Natural killer cell (primary cell): ENCODE results near the gene GDF11. TPM values are rescaled to one million over a fixed set of nuclear protein-coding genes. Genes with fewer than 3 reads are reported as not detected.

Experiments
- ATAC-seq, 3 donors: fragments of 150-1000 bp in 2 of 3; fragments of 200-7000 bp in 1 of 3; cut with Tn5 transposase; 1 replicate in 1 of 3; 2 replicates in 2 of 3; pipeline ENCODE4 v1.10.0; 2021; ENCODE audit warnings: mild to moderate bottlenecking in 2 of 3, moderate library complexity in 2 of 3
- DNase-seq, 2 donors: peaks; one replicate each; pipeline versions ENCODE4 v3.0.0 to v3.0.0-alpha.2; 2013 to 2021; ENCODE audit warnings: mixed read lengths in 1 of 2
- H3K27ac ChIP-seq: one replicate; pipeline ENCODE4 v1.5.1; 2013; ENCODE audit warnings: mild to moderate bottlenecking, low read length
- H3K27me3 ChIP-seq: one replicate; pipeline ENCODE4 v1.6.1; 2013; ENCODE audit warnings: low read length; ENCODE audit not compliant: control insufficient read depth, insufficient read depth
- H3K36me3 ChIP-seq: one replicate; pipeline ENCODE4 v1.6.1; 2013; ENCODE audit warnings: low read length; ENCODE audit not compliant: control insufficient read depth, insufficient read depth
- H3K4me1 ChIP-seq: one replicate; pipeline ENCODE4 v1.6.1; 2013; ENCODE audit warnings: low read length; ENCODE audit not compliant: control insufficient read depth, insufficient read depth
- H3K4me3 ChIP-seq: one replicate; pipeline ENCODE4 v1.5.1; 2013; ENCODE audit warnings: low read length
- H3K9me3 ChIP-seq: one replicate; pipeline ENCODE4 v1.6.1; 2013; ENCODE audit warnings: low read length; ENCODE audit not compliant: control insufficient read depth, insufficient read depth
- H3K27ac Mint-ChIP-seq, 2 donors: one replicate each; pipeline ENCODE4 v1.8.0; 2022; ENCODE audit warnings: mild to moderate bottlenecking in 2 of 2, mixed read lengths in 2 of 2, moderate library complexity in 1 of 2
- H3K27me3 Mint-ChIP-seq, 2 donors: one replicate each; pipeline ENCODE4 v1.8.0; 2022; ENCODE audit warnings: low read depth in 2 of 2, mixed read lengths in 2 of 2
- H3K36me3 Mint-ChIP-seq: one replicate; pipeline ENCODE4 v1.8.0; 2022; ENCODE audit warnings: mixed read lengths
- H3K4me1 Mint-ChIP-seq, 2 donors: one replicate each; pipeline ENCODE4 v1.8.0; 2022; ENCODE audit warnings: mixed read lengths in 2 of 2
- H3K4me3 Mint-ChIP-seq: one replicate; pipeline ENCODE4 v1.8.0; 2022; ENCODE audit warnings: mild to moderate bottlenecking, moderate library complexity, mixed read lengths
- H3K9me3 Mint-ChIP-seq, 2 donors: one replicate each; pipeline ENCODE4 v1.8.0; 2022; ENCODE audit warnings: mixed read lengths in 2 of 2
- CTCF ChIP-seq: fragments of 200-600 bp; IDR thresholded peaks from one replicate; pipeline ENCODE4 v1.8.0; 2022; ENCODE audit warnings: antibody characterized with exemption
- WGBS: methylation state at CpG from one replicate; pipeline ENCODE4 v1.1.7; 2013; ENCODE audit warnings: missing lambda C conversion rate; ENCODE audit not compliant: insufficient coverage; 5-methylcytosine and 5-hydroxymethylcytosine counted together
- intact Hi-C: fragments of 100-400 bp; cut with micrococcal nuclease; formaldehyde crosslinking; loops from one replicate; pipeline ENCODE4 v1.14.2; 2022
- total RNA-seq, 4 donors: library from RNA; stranded (reverse); fragments of 120-200 nt in 1 of 4; gene quantifications; one replicate each; pipeline versions ENCODE4 v1.2.3 to v1.2.4, GENCODE V29; 2013 to 2022

GDF11 gene
- total RNA-seq, 3 donors from 2014 or later (not counting 1 experiment from before 2014, with no cell fraction given): 9.2 to 12.1 (median 10.2) TPM

GRCh38 chr12:55762646-55763045, 19.7 kb downstream of the GDF11 start:
- no peak overlapping the region for H3K4me3 ChIP-seq
- DNase-seq (no peak), ATAC-seq (no peak)
- no peak for TF ChIP-seq CTCF
- H3K36me3 ChIP-seq: peaks cover 36% of the 10 kb centered on the region
- Mint-ChIP-seq H3K9me3 (no peaks in the 10 kb centered on the region), H3K4me3 (no peak overlapping the region), H3K27me3 (no peaks in the 10 kb centered on the region), H3K36me3 (peaks cover 4% of the 10 kb centered on the region), H3K27ac (no peak overlapping the region), H3K4me1 (peaks cover 5 to 12% of the 10 kb centered on the region in 2 donors)
- H3K27ac ChIP-seq: no peak overlapping the region
- intact Hi-C loops: no loop called here
- H3K27me3 ChIP-seq: no peaks in the 10 kb centered on the region
- H3K9me3 ChIP-seq: no peaks in the 10 kb centered on the region
- no peaks in the 10 kb centered on the region for H3K4me1 ChIP-seq

GRCh38 chr12:55765736-55766290, 22.9 kb downstream of the GDF11 start:
- intact Hi-C loops: no loop called here
- no peak for ATAC-seq
- Mint-ChIP-seq H3K36me3 (no peaks in the 10 kb centered on the region), H3K27ac (no peak overlapping the region), H3K27me3 (no peaks in the 10 kb centered on the region), H3K4me3 (no peak overlapping the region), H3K4me1 (peaks cover 5 to 17% of the 10 kb centered on the region in 2 donors), H3K9me3 (no peaks in the 10 kb centered on the region)
- H3K9me3 ChIP-seq: no peaks in the 10 kb centered on the region
- H3K27me3 ChIP-seq: no peaks in the 10 kb centered on the region
- no peak for DNase-seq
- 97% methylated on average over 5 of the region's 5 CpGs for WGBS
- H3K4me3 ChIP-seq: no peak overlapping the region
- no peaks in the 10 kb centered on the region for H3K4me1 ChIP-seq
- peaks cover 21% of the 10 kb centered on the region for H3K36me3 ChIP-seq
- no peak for TF ChIP-seq CTCF
- no peak overlapping the region for H3K27ac ChIP-seq

GRCh38 chr12:55767156-55767555, 24.2 kb downstream of the GDF11 start:
- H3K27ac Mint-ChIP-seq: no peak overlapping the region
- no peak overlapping the region for H3K4me3 ChIP-seq
- intact Hi-C loops: no loop called here

More at GRCh38 chr12:55767156-55767555, 24.2 kb downstream of the GDF11 start:
- ATAC-seq (no peak), DNase-seq (no peak)
- Mint-ChIP-seq H3K36me3 (no peaks in the 10 kb centered on the region), H3K9me3 (no peaks in the 10 kb centered on the region), H3K4me1 (peaks cover 11 to 23% of the 10 kb centered on the region in 2 donors), H3K27me3 (no peaks in the 10 kb centered on the region), H3K4me3 (no peak overlapping the region)
- no peaks in the 10 kb centered on the region for H3K4me1 ChIP-seq
- H3K36me3 ChIP-seq: peaks cover 25% of the 10 kb centered on the region
- H3K9me3 ChIP-seq: no peaks in the 10 kb centered on the region
- no peaks in the 10 kb centered on the region for H3K27me3 ChIP-seq
- H3K27ac ChIP-seq: no peak overlapping the region
- 95% methylated on average over 3 of the region's 4 CpGs for WGBS
- no peak for TF ChIP-seq CTCF
